B cell (primary cell): ENCODE data around the gene AP1G1. TPM values are rescaled to one million over a fixed set of nuclear protein-coding genes. Genes with fewer than 3 reads are reported as not detected.
"Not testable (repeated sequence)": the region's sequence is repeated elsewhere in the genome, so short reads cannot be mapped to it uniquely, and the experiment has no call there.

Experiments
- ATAC-seq: fragments of 200-7000 bp; cut with Tn5 transposase; one replicate; pipeline ENCODE4 v1.10.0; 2021; ENCODE audit warnings: low read depth, mild to moderate bottlenecking, moderate number of reproducible peaks, moderate library complexity
- CTCF ChIA-PET: fragments of 350-600 bp; sonication (Branson Sonifier 250); formaldehyde crosslinking; loops from one replicate; lab custom pipeline; 2021; ENCODE audit warnings: antibody characterized with exemption, inconsistent platforms; lab: Charles Lee
- POLR2A ChIA-PET: fragments of 350-600 bp; sonication (Branson Sonifier 250); formaldehyde crosslinking; loops from one replicate; lab custom pipeline; 2021; ENCODE audit warnings: antibody characterized with exemption; lab: Charles Lee
- DNase-seq: peaks from one replicate; pipeline ENCODE4 v3.0.0; 2013
- H2AFZ ChIP-seq: 2 replicates; pipeline ENCODE4 v1.6.1; 2012; ENCODE audit warnings: mild to moderate bottlenecking, low read depth, low read length; ENCODE audit not compliant: insufficient read depth, poor library complexity, severe bottlenecking
- H3K27ac ChIP-seq, 2 donors: 1 replicate in 1 of 2; 2 replicates in 1 of 2; pipeline ENCODE4 v1.5.1; 2012 to 2013; ENCODE audit warnings: low read length in 2 of 2, mild to moderate bottlenecking in 2 of 2, moderate library complexity in 1 of 2
- H3K27me3 ChIP-seq, 4 experiments: fragments of 200-600 bp in 1 of 4; sonication (generic) in 1 of 4; replicated peaks in 1 of 4; 1 replicate in 2 of 4; 2 replicates in 2 of 4; pipeline versions ENCODE4 v1.6.1 to v1.7.0; 2013 to 2016; ENCODE audit warnings: low read length in 3 of 4, mild to moderate bottlenecking in 2 of 4, mixed read lengths in 1 of 4, moderate library complexity in 1 of 4; ENCODE audit not compliant: insufficient read depth in 4 of 4, control insufficient read depth in 3 of 4; ENCODE audit errors: control extremely low read depth in 1 of 4
- H3K36me3 ChIP-seq, 2 experiments: replicated peaks in 1 of 2; 1 replicate in 1 of 2; 2 replicates in 1 of 2; pipeline versions ENCODE4 v1.6.1 to v1.7.1; 2013; ENCODE audit warnings: low read length in 1 of 2; ENCODE audit not compliant: insufficient read depth in 2 of 2, control insufficient read depth in 1 of 2; ENCODE audit errors: control extremely low read depth in 1 of 2, extremely low read depth in 1 of 2
- H3K4me1 ChIP-seq, 2 donors: fragments of 200-600 bp in 1 of 2; sonication (generic) in 1 of 2; 1 replicate in 1 of 2; 2 replicates in 1 of 2; pipeline versions ENCODE4 v1.5.1 to v1.6.1; 2013 to 2017; ENCODE audit warnings: low read length in 2 of 2; ENCODE audit not compliant: control insufficient read depth in 2 of 2, insufficient read depth in 2 of 2
- H3K4me2 ChIP-seq: replicated peaks from 2 replicates; pipeline ENCODE3; 2012; ENCODE audit warnings: mild to moderate bottlenecking, low read depth, low read length; ENCODE audit not compliant: poor library complexity, severe bottlenecking
- H3K4me3 ChIP-seq, 5 experiments: fragments of 200-600 bp in 1 of 5; sonication (generic) in 1 of 5; 1 replicate in 3 of 5; 2 replicates in 2 of 5; pipeline versions ENCODE4 v1.5.1 to v1.7.0; 2011 to 2016; ENCODE audit warnings: low read length in 4 of 5, mild to moderate bottlenecking in 4 of 5, low read depth in 2 of 5, control low read depth in 1 of 5, moderate library complexity in 1 of 5; ENCODE audit not compliant: insufficient read depth in 1 of 5; ENCODE audit errors: control extremely low read depth in 1 of 5, extremely low read depth in 1 of 5
- H3K79me2 ChIP-seq: fragments of 200-600 bp; sonication (generic); one replicate; pipeline ENCODE4 v1.6.0; 2016; ENCODE audit warnings: low read length; ENCODE audit not compliant: control insufficient read depth, insufficient read depth
- H3K9ac ChIP-seq: fragments of 200-600 bp; sonication (generic); 2 replicates; pipeline ENCODE4 v1.6.1; 2017; ENCODE audit warnings: mild to moderate bottlenecking, low read length, moderate library complexity
- H3K9me3 ChIP-seq, 3 donors: one replicate each; pipeline versions ENCODE4 v1.6.1 to v1.7.1; 2013; ENCODE audit warnings: low read length in 2 of 3; ENCODE audit not compliant: control insufficient read depth in 2 of 3, insufficient read depth in 1 of 3; ENCODE audit errors: control extremely low read depth in 1 of 3
- H4K20me1 ChIP-seq: 2 replicates; pipeline ENCODE4 v1.6.0; 2012; ENCODE audit warnings: mild to moderate bottlenecking, low read length; ENCODE audit not compliant: insufficient read depth, control insufficient read depth, poor library complexity, severe bottlenecking
- H3K27ac Mint-ChIP-seq: one replicate; pipeline ENCODE4 v1.8.0; 2021; ENCODE audit warnings: mixed read lengths
- H3K27me3 Mint-ChIP-seq: one replicate; pipeline ENCODE4 v1.8.0; 2021; ENCODE audit warnings: mixed read lengths
- H3K4me1 Mint-ChIP-seq: one replicate; pipeline ENCODE4 v1.8.0; 2021; ENCODE audit warnings: mixed read lengths
- H3K4me3 Mint-ChIP-seq: one replicate; pipeline ENCODE4 v1.8.0; 2021; ENCODE audit warnings: mixed read lengths
- H3K9me3 Mint-ChIP-seq: one replicate; pipeline ENCODE4 v1.8.0; 2022; ENCODE audit warnings: mixed read lengths; ENCODE audit not compliant: insufficient read depth
- CTCF ChIP-seq: fragments of 200-600 bp; IDR thresholded peaks from one replicate; pipeline ENCODE4 v1.8.0; 2022; ENCODE audit warnings: antibody characterized with exemption, mild to moderate bottlenecking
- EZH2 ChIP-seq: IDR thresholded peaks from 2 replicates; pipeline ENCODE4 v1.6.1; 2012; ENCODE audit warnings: borderline replicate concordance, low read depth, mild to moderate bottlenecking, moderate library complexity, low read length; ENCODE audit not compliant: insufficient read depth, poor library complexity, severe bottlenecking
- WGBS: methylation state at CpG from one replicate; pipeline ENCODE4 v1.1.5; 2013; ENCODE audit warnings: missing lambda C conversion rate; ENCODE audit not compliant: insufficient coverage; 5-methylcytosine and 5-hydroxymethylcytosine counted together
- intact Hi-C: fragments of 100-400 bp; cut with micrococcal nuclease; formaldehyde crosslinking; loops from one replicate; pipeline ENCODE4 v1.10.0; 2022
- polyA plus RNA-seq: library from polyadenylated mRNA; depleted of rRNA; stranded (reverse); fragments of >200 nt; gene quantifications from 2 replicates; pipeline ENCODE4 v1.2.3, GENCODE V29; 2012
- total RNA-seq, 2 donors: library from RNA; stranded (reverse); fragments of 120-200 nt in 1 of 2; gene quantifications; 1 replicate in 1 of 2; 2 replicates in 1 of 2; pipeline versions ENCODE4 v1.2.3 to v1.2.4, GENCODE V29; 2013 to 2022

AP1G1 gene
- total and polyA plus RNA-seq, 2 donors (not counting 1 experiment from before 2014, with no cell fraction given): 43.8 to 142 TPM

GRCh38 chr16:71837150-71837549 lies 28.5 kb upstream of the AP1G1 start:
- Mint-ChIP-seq H3K4me3 (no peak overlapping the region), H3K27me3 (no peaks in the 10 kb centered on the region), H3K9me3 (no peaks in the 10 kb centered on the region), H3K4me1 (peaks cover 6% of the 10 kb centered on the region), H3K27ac (no peak overlapping the region)
- Histone ChIP-seq H3K4me1 (peaks cover 6 to 9% of the 10 kb centered on the region in 2 donors), H2AFZ (no peak overlapping the region), H3K27me3 (no peaks in the 10 kb centered on the region), H3K4me2 (no peak overlapping the region), H3K36me3 (no peaks in the 10 kb centered on the region), H3K27ac (no peak overlapping the region), H4K20me1 (no peaks in the 10 kb centered on the region), H3K4me3 (no peak overlapping the region), H3K79me2 (no peaks in the 10 kb centered on the region), H3K9ac (no peak overlapping the region), H3K9me3 (no peaks in the 10 kb centered on the region)
- intact Hi-C loops: no loop called here
- WGBS: no CpG with 5 or more reads among the region's 3 CpGs
- CTCF ChIA-PET: no interaction called here
- no peak for DNase-seq
- TF ChIP-seq CTCF (no peak), EZH2 (no peak)
- POLR2A ChIA-PET: no interaction called here
- ATAC-seq: no peak

- DNase-seq: no peak
- Mint-ChIP-seq H3K4me3 (no peak overlapping the region), H3K27ac (no peak overlapping the region), H3K27me3 (no peaks in the 10 kb centered on the region), H3K4me1 (no peaks in the 10 kb centered on the region), H3K9me3 (no peaks in the 10 kb centered on the region)
- ATAC-seq: no peak
- intact Hi-C loops: no loop called here
- H3K27ac ChIP-seq: no peak overlapping the region
- no peak overlapping the region for H2AFZ ChIP-seq
- 83% methylated on average over 1 of the region's 3 CpGs for WGBS
- no peaks in the 10 kb centered on the region for H4K20me1 ChIP-seq
- no peaks in the 10 kb centered on the region for H3K4me1 ChIP-seq
- no peak for TF ChIP-seq CTCF
- no peaks in the 10 kb centered on the region for H3K79me2 ChIP-seq
- ChIA-PET CTCF (interaction anchor here (1.2 kb wide), 1 partner anchor 9 kb away, joined by 3 read pairs; no protein-coding TSS in a partner anchor), POLR2A (no interaction called here)
- no peak overlapping the region for H3K9ac ChIP-seq
- H3K4me2 ChIP-seq: no peak overlapping the region
- no peaks in the 10 kb centered on the region for H3K36me3 ChIP-seq
- no peaks in the 10 kb centered on the region for H3K27me3 ChIP-seq
- no peaks in the 10 kb centered on the region for H3K9me3 ChIP-seq
- H3K4me3 ChIP-seq: no peak overlapping the region
These were observed 25.7 kb upstream of the AP1G1 start for GRCh38 chr16:71834291-71834690.

GRCh38 chr16:71832112-71832511 lies 23.5 kb upstream of the AP1G1 start:
- H2AFZ ChIP-seq, intact Hi-C loops, H3K9me3 Mint-ChIP-seq, H3K27ac ChIP-seq, H3K4me1 Mint-ChIP-seq, ATAC-seq, CTCF ChIA-PET, H3K27ac Mint-ChIP-seq, H3K4me3 Mint-ChIP-seq, H3K9ac ChIP-seq, H3K4me3 ChIP-seq, H3K4me1 ChIP-seq, H3K79me2 ChIP-seq, H3K4me2 ChIP-seq, H4K20me1 ChIP-seq, H3K27me3 ChIP-seq, H3K27me3 Mint-ChIP-seq, H3K36me3 ChIP-seq, DNase-seq, H3K9me3 ChIP-seq: not testable (repeated sequence)
- 100% methylated on average over 1 of the region's 2 CpGs for WGBS
- POLR2A ChIA-PET: interaction anchor here (0.5 kb wide), 1 partner anchor 42 kb away, joined by 3 read pairs; no protein-coding TSS in a partner anchor
